Mononuclear cell (primary cell): ENCODE data around the gene TANGO6. TPM values are rescaled to one million over a fixed set of nuclear protein-coding genes. Genes with fewer than 3 reads are reported as not detected.
"Not testable (repeated sequence)": the region's sequence is repeated elsewhere in the genome, so short reads cannot be mapped to it uniquely, and the experiment has no call there.

Experiments used
- H3K27me3 ChIP-seq: 2 replicates; pipeline ENCODE4 v1.6.0; 2011; ENCODE audit warnings: low read length, control low read depth; ENCODE audit not compliant: insufficient read depth
- H3K4me1 ChIP-seq: 2 replicates; pipeline ENCODE4 v1.5.1; 2011; ENCODE audit warnings: mild to moderate bottlenecking, low read length, control low read depth; ENCODE audit not compliant: insufficient read depth
- H3K4me3 ChIP-seq: 2 replicates; pipeline ENCODE4 v1.5.1; 2011; ENCODE audit warnings: mild to moderate bottlenecking, low read length, moderate library complexity
- H3K9me3 ChIP-seq: 2 replicates; pipeline ENCODE4 v1.5.1; 2011; ENCODE audit warnings: low read depth, mild to moderate bottlenecking, control low read depth, low read length
- total RNA-seq: library from RNA; depleted of rRNA; stranded (reverse); fragments of >200 nt; gene quantifications from one replicate; pipeline ENCODE4 v1.2.3, GENCODE V29; 2012

The TANGO6 gene
- total RNA-seq, result 15.2 TPM

DNA sequence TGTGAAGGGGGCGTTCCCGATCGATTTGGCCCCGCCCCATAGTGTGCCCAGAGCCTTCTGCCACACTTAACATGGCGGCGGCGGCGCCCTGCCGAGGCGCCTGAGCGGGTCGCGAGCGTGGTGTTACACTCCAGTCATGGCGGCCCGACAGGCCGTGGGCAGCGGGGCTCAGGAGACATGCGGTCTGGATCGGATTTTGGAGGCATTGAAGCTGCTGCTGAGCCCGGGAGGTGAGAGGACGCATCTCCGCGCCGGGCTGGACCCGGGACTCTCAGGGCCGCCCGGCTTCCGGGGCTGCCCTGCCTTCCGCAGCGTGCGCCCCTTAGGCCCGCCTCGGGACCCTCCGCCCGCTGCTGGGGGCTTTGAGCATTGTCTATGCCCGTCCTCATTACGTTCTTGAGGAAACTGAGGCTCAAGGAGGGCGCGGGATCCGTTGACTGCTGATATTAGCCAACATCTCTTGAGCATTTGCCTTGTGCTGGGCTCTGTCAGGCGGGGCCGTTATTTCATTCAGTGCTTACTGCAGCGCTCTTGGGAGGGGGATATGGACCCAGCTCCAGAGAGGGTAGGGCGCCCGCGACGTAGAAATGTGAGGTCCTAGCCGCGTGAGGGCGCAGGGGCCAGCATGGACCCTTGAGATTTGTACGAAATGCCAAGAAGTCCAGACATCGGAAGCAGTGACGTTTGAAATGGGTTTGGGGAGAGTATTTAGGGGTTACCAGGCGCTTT is at the start of gene TANGO6:
TANGO6 (plus strand) TSS at position 50 of the 729 bp plus-strand sequence; CDS start at position 137, 87 bp downstream.
- H3K4me3 ChIP-seq, result peak within 1 kb of the TSS; percentile 99
- H3K4me1 ChIP-seq, result peaks cover 29% of the 10 kb centered on the region
- no peaks in the 10 kb centered on the region for H3K9me3 ChIP-seq
- H3K27me3 ChIP-seq, result no peaks in the 10 kb centered on the region

GRCh38 chr16:68798398-68798797 is 44.9 kb upstream of the TANGO6 start:
- H3K4me1 ChIP-seq, result no peaks in the 10 kb centered on the region
- no peaks in the 10 kb centered on the region for H3K9me3 ChIP-seq
- no peak overlapping the region for H3K4me3 ChIP-seq
- H3K27me3 ChIP-seq, result no peaks in the 10 kb centered on the region

DNA sequence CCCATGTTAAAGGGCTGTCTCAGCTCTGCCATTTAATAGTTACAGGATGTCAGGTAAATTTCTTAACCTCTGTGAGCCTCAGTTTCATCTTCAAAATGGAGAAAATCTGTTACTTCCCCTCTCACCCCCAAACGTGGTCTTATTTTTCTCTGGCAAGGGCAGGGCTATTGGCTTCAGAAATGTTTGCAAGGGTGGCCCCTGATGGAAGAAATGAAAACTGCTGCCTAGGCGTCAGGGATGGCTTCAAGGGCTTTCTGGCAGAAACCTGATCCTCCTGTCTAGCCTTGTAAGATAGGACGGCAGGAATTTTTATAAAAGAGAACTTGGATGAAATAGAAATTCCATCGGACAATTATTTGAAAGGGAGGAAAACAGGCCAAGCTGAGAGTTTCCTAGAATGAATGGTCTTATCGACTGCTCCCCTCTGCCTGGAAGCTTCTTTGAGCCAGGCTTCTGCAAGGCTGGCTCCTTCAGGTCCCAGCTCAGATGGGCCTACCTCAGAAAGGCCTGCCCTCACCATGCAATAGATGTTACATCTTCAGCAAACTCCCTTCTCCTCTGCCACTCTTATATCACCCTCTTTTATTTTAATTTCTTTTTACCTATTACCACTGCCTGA is 43.0 kb upstream of the TANGO6 start:
- Histone ChIP-seq H3K4me1 (no peaks in the 10 kb centered on the region), H3K27me3 (no peaks in the 10 kb centered on the region), H3K9me3 (no peaks in the 10 kb centered on the region), H3K4me3 (no peak overlapping the region)

- no peaks in the 10 kb centered on the region for H3K4me1 ChIP-seq
- no peak overlapping the region for H3K4me3 ChIP-seq
- no peaks in the 10 kb centered on the region for H3K27me3 ChIP-seq
- no peaks in the 10 kb centered on the region for H3K9me3 ChIP-seq
Observed at GRCh38 chr16:68802190-68802589, 41.1 kb upstream of the TANGO6 start.

GRCh38 chr16:68806422-68806821 is 36.9 kb upstream of the TANGO6 start:
- no peaks in the 10 kb centered on the region for H3K4me1 ChIP-seq
- no peak overlapping the region for H3K4me3 ChIP-seq

DNA sequence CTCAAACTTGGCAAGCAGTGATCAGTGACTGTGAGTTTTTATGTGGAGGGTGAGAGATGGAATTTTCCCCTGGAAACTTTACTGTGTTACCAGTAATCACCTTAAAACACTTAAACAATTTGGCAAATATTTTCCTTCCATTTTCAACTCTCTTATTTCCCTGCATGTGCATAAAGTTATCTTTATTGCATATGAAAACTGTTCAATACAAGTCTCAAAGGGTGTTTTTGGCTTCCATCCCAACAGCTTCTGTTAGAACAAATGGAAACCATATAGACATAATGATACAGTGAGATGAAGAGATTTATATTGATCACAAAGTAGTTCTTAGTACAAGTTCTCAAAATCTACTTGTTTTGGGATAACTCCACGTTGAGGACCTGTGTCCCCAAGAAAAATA is 36.4 kb upstream of the TANGO6 start:
- H3K4me3 ChIP-seq, result no peak overlapping the region
- no peaks in the 10 kb centered on the region for H3K9me3 ChIP-seq
- H3K4me1 ChIP-seq, result no peaks in the 10 kb centered on the region
- H3K27me3 ChIP-seq, result no peaks in the 10 kb centered on the region

More at GRCh38 chr16:68806422-68806821, 36.9 kb upstream of the TANGO6 start:
- Histone ChIP-seq H3K27me3 (no peaks in the 10 kb centered on the region), H3K9me3 (no peaks in the 10 kb centered on the region)

GRCh38 chr16:68814516-68814915 is 28.8 kb upstream of the TANGO6 start:
- Histone ChIP-seq H3K4me3 (no peak overlapping the region), H3K27me3 (no peaks in the 10 kb centered on the region), H3K9me3 (no peaks in the 10 kb centered on the region), H3K4me1 (no peaks in the 10 kb centered on the region)

GRCh38 chr16:68823401-68824135 is 19.8 kb upstream of the TANGO6 start:
- H3K27me3 ChIP-seq, result no peaks in the 10 kb centered on the region
- H3K4me3 ChIP-seq, result no peak overlapping the region
- H3K9me3 ChIP-seq, result no peaks in the 10 kb centered on the region
- H3K4me1 ChIP-seq, result no peaks in the 10 kb centered on the region

DNA sequence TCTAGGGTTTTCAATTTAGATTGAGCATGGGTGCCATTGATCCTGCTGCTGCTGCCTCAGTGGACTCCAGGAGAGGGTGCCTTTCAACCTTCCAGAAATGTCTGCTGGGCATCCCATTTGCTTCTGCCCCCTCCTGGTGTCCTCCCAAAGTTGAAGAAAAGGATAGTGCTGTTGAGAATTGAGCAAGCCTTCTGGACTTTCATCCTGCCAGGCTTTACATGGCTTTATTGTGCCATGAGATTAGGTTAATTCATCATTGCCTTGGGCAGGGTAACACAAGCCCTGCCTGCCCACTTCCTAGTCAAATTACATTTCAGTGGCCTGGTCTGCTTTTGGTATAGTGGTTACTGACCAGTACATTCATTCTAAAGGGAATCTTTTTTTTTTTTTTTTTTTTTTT is 17.9 kb upstream of the TANGO6 start:
- H3K9me3 ChIP-seq, result no peaks in the 10 kb centered on the region
- H3K4me1 ChIP-seq, result peaks cover 2% of the 10 kb centered on the region
- no peak overlapping the region for H3K4me3 ChIP-seq
- H3K27me3 ChIP-seq, result no peaks in the 10 kb centered on the region

GRCh38 chr16:68826652-68827051 is 16.7 kb upstream of the TANGO6 start:
- H3K9me3 ChIP-seq, result no peaks in the 10 kb centered on the region
- H3K4me1 ChIP-seq, result peaks cover 14% of the 10 kb centered on the region
- no peak overlapping the region for H3K4me3 ChIP-seq
- H3K27me3 ChIP-seq, result no peaks in the 10 kb centered on the region

- no peaks in the 10 kb centered on the region for H3K9me3 ChIP-seq
- H3K4me3 ChIP-seq, result no peak overlapping the region
- peaks cover 25% of the 10 kb centered on the region for H3K4me1 ChIP-seq
- H3K27me3 ChIP-seq, result no peaks in the 10 kb centered on the region
Observed at GRCh38 chr16:68833251-68833650, 10.1 kb upstream of the TANGO6 start.

DNA sequence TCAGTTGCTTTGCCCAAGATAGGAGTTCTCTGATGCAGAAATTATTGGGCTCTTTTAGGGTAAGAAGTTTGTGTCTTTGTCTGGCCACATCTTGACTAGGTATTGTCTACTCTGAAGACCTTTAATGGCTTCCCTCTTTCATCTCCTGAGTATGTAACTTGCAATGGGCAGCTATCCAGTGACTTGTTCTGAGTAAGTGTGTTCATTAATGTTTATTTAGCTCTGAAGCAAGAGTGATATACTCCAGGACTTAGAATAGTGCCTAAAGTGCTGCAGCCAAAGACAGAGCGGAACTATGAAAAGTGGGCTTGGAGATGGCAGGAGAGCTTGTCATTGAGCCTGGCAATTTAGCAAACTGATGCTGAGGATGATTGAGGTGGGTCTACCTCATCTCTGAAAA is 8.8 kb upstream of the TANGO6 start:
- H3K27me3 ChIP-seq, result no peaks in the 10 kb centered on the region
- no peaks in the 10 kb centered on the region for H3K9me3 ChIP-seq
- no peak overlapping the region for H3K4me3 ChIP-seq
- H3K4me1 ChIP-seq, result peaks cover 25% of the 10 kb centered on the region

- Histone ChIP-seq H3K27me3 (no peaks in the 10 kb centered on the region), H3K4me3 (no peak overlapping the region), H3K4me1 (peaks cover 18% of the 10 kb centered on the region), H3K9me3 (no peaks in the 10 kb centered on the region)
Observed at GRCh38 chr16:68835970-68836369, 7.4 kb upstream of the TANGO6 start.

DNA sequence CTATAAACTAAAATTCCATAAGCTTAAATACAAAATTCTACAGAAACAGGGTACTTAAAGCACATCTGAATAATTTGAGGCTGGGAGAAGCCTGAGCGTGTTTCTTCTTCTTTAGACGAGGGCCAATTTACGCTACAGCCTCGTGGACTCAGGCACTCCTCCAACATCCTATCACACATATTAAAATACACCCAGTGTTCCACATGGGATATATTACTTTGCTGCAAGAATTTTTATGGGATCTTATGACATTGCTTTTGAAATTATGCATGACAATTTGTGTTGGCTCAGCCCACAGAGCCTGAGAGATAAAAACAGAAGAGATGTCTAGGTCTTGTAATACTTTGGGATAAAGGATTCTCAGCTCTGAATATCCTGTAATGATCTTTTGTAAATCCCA is 3.5 kb upstream of the TANGO6 start:
- H3K27me3 ChIP-seq, result no peaks in the 10 kb centered on the region
- peaks cover 16% of the 10 kb centered on the region for H3K4me1 ChIP-seq
- H3K4me3 ChIP-seq, result no peak overlapping the region
- no peaks in the 10 kb centered on the region for H3K9me3 ChIP-seq

- H3K9me3 ChIP-seq, H3K27me3 ChIP-seq: not testable (repeated sequence)
- Histone ChIP-seq H3K4me1 (peaks cover 29% of the 10 kb centered on the region), H3K4me3 (peak overlapping the region; percentile 99)
Observed at GRCh38 chr16:68842964-68843481, 308 bp upstream of the TANGO6 start.
